Uterus (tissue), 4 donors: ENCODE data around the gene MARCO. TPM values are rescaled to one million over a fixed set of nuclear protein-coding genes. Genes with fewer than 3 reads are reported as not detected.

ENCODE experiments used
- DNase-seq, 2 donors: peaks; one replicate each; pipeline ENCODE4 v3.0.0-alpha.2; 2019 to 2020
- H3K27ac ChIP-seq, 2 donors: fragments of 200-600 bp; sonication (generic); 1 replicate in 1 of 2; 2 replicates in 1 of 2; pipeline ENCODE4 v1.5.1; 2016 to 2018
- H3K27me3 ChIP-seq, 2 donors: fragments of 200-600 bp; sonication (generic); one replicate each; pipeline ENCODE4 v1.5.1; 2018 to 2019; ENCODE audit warnings: control low read depth in 1 of 2
- H3K36me3 ChIP-seq, 2 donors: fragments of 200-600 bp; sonication (generic); one replicate each; pipeline ENCODE4 v1.5.1; 2019; ENCODE audit warnings: control low read depth in 1 of 2
- H3K4me1 ChIP-seq, 2 donors: fragments of 200-600 bp; sonication (generic); one replicate each; pipeline ENCODE4 v1.5.1; 2018 to 2019; ENCODE audit warnings: control low read depth in 1 of 2
- H3K4me3 ChIP-seq, 2 donors: fragments of 200-600 bp; sonication (generic); 1 replicate in 1 of 2; 2 replicates in 1 of 2; pipeline ENCODE4 v1.5.1; 2018 to 2019; ENCODE audit warnings: mild to moderate bottlenecking in 1 of 2
- H3K9me3 ChIP-seq, 2 donors: fragments of 200-600 bp; sonication (generic); one replicate each; pipeline ENCODE4 v1.5.1; 2019; ENCODE audit warnings: control low read depth in 1 of 2
- POLR2A ChIP-seq, 2 donors: fragments of 450-650 bp; IDR thresholded peaks; one replicate each; pipeline ENCODE4 v1.6.1; 2016; ENCODE audit warnings: antibody characterized with exemption in 2 of 2, mild to moderate bottlenecking in 1 of 2, moderate library complexity in 1 of 2
- intact Hi-C: fragments of 100-400 bp; cut with DNase I; formaldehyde crosslinking; loops from one replicate; pipeline ENCODE4 v1.15.1; 2023; ENCODE audit warnings: low total_unique reads
- total RNA-seq, 4 donors: library from RNA; depleted of rRNA in 3 of 4; stranded (reverse); fragments of >200 nt in 3 of 4; gene quantifications; one replicate each; pipeline versions ENCODE4 v1.1.0 to v1.2.4, GENCODE V29; 2014 to 2023
- TF ChIP-seq, protein P1 (sequence below), 4 experiments: fragments of 200-600 bp in 2 of 4; fragments of 450-650 bp in 2 of 4; sonication (generic) in 2 of 4; IDR thresholded peaks; one replicate each; pipeline ENCODE4 v1.5.1; 2016 to 2019; ENCODE audit warnings: antibody characterized with exemption in 4 of 4, mild to moderate bottlenecking in 2 of 4, moderate library complexity in 1 of 4
- donor health status: DM: yes; HTN: yes; CAD: no.

The MARCO gene
- total RNA-seq, 4 donors from 2014 or later, result 2.1 to 2.3 TPM; not detected in 2

DNA sequence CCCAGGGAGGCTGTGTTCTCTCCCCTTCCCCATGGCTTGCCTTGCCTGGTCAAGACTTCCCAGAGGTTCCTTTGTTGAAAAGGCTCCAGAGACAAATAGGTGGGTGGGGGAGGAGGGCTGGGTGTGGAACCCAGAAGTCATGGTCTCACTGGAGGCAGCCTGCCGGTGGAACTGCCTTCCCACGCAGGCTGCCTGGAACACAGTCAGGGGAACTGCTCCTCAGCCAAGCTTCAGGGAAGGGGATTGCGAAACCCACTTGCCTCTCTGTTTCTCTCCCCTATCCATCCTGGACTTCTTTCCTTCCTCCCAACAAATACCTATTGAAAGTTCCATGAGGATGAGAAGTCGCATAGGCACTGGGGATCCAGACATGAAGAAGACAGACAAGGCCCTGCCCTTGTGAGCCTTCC lies 31.6 kb downstream of the MARCO start:
- DNase-seq, result no peak
- TF ChIP-seq, protein P1, sequence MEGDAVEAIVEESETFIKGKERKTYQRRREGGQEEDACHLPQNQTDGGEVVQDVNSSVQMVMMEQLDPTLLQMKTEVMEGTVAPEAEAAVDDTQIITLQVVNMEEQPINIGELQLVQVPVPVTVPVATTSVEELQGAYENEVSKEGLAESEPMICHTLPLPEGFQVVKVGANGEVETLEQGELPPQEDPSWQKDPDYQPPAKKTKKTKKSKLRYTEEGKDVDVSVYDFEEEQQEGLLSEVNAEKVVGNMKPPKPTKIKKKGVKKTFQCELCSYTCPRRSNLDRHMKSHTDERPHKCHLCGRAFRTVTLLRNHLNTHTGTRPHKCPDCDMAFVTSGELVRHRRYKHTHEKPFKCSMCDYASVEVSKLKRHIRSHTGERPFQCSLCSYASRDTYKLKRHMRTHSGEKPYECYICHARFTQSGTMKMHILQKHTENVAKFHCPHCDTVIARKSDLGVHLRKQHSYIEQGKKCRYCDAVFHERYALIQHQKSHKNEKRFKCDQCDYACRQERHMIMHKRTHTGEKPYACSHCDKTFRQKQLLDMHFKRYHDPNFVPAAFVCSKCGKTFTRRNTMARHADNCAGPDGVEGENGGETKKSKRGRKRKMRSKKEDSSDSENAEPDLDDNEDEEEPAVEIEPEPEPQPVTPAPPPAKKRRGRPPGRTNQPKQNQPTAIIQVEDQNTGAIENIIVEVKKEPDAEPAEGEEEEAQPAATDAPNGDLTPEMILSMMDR (IDR thresholded peaks at IDR 0.05), result no peak
- TF ChIP-seq POLR2A (IDR thresholded peaks at IDR 0.05), result no peak
- intact Hi-C loops, result no loop called here

DNA sequence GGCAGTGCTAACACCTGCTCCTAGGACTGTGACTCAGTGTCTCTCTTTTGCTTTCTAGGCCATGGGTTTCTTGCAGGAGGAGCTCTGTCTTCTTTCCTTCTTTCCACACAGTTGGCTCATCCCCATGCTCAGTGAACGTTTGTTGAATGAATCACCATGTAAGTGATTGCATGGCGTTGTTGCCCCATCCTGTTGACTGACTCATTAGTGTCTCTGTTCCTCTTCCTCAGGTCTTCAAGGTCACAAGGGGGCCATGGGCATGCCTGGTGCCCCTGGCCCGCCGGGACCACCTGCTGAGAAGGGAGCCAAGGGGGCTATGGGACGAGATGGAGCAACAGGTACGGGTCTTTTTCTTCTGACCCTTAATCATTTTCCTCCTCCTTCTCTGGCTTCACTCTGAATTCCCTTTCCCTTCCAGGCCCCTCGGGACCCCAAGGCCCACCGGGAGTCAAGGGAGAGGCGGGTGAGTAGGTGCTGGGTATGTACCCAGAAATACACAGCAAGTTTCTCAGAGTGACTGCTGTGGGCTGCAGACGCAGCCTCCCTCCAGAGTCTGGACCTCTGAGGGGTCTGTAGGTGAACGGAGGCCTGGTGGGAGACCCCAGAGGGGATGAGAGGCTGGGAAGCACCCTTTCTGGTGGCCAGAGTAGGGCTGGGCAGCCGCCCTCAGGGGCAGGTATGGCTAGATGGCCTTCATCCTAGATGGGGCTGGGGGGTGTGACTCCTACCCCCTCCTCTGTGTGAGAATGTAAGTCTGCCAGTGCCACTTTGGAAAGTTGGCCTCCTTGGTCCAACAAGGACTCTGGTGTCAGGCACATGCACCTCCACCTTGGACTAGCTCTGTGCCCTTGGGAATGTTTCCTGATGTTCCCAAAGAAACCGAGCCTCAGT lies 32.4 kb downstream of the MARCO start:
- intact Hi-C loops, result no loop called here
- DNase-seq, result no peak
- no peak overlapping the region for H3K27ac ChIP-seq

More for the DNA sequence above, 31.6 kb downstream of the MARCO start:
- H3K4me3 ChIP-seq, result no peak overlapping the region
- no peaks in the 10 kb centered on the region for H3K4me1 ChIP-seq
- H3K36me3 ChIP-seq, result no peaks in the 10 kb centered on the region
- H3K9me3 ChIP-seq, result no peaks in the 10 kb centered on the region
- no peak overlapping the region for H3K27ac ChIP-seq
- no peaks in the 10 kb centered on the region for H3K27me3 ChIP-seq

DNA sequence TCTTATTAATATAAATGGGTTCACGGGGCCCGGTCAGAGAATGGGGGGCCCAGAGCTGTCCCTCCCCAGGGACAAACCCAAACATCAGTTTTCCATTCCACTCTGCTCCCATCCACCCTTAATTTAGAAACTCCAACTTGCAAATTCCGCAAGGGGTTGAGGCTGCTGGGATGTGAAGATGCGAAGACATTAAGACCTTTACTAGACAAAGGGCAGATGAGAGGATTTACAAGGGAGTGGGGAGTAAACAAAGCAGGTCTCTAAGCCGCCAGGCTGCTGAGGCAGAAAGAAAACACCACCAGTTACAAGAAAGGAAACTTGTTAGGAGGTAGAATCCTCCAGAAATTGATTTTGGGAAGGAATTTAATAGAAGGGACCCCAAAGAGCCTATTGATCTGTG lies 33.1 kb downstream of the MARCO start:
- no peaks in the 10 kb centered on the region for H3K4me1 ChIP-seq
- H3K9me3 ChIP-seq, result no peaks in the 10 kb centered on the region
- no peak overlapping the region for H3K27ac ChIP-seq
- no peak for TF ChIP-seq POLR2A (IDR thresholded peaks at IDR 0.05)
- TF ChIP-seq, protein P1 (IDR thresholded peaks at IDR 0.05), result no peak
- DNase-seq, result no peak
- H3K27me3 ChIP-seq, result no peaks in the 10 kb centered on the region
- H3K4me3 ChIP-seq, result no peak overlapping the region
- no peaks in the 10 kb centered on the region for H3K36me3 ChIP-seq
- intact Hi-C loops, result no loop called here

More for the DNA sequence above, 32.4 kb downstream of the MARCO start:
- no peaks in the 10 kb centered on the region for H3K4me1 ChIP-seq
- H3K27me3 ChIP-seq, result no peaks in the 10 kb centered on the region
- no peaks in the 10 kb centered on the region for H3K36me3 ChIP-seq
- H3K4me3 ChIP-seq, result no peak overlapping the region
- no peaks in the 10 kb centered on the region for H3K9me3 ChIP-seq
- TF ChIP-seq, protein P1 (IDR thresholded peaks at IDR 0.05), result no peak
- no peak for TF ChIP-seq POLR2A (IDR thresholded peaks at IDR 0.05)

DNA sequence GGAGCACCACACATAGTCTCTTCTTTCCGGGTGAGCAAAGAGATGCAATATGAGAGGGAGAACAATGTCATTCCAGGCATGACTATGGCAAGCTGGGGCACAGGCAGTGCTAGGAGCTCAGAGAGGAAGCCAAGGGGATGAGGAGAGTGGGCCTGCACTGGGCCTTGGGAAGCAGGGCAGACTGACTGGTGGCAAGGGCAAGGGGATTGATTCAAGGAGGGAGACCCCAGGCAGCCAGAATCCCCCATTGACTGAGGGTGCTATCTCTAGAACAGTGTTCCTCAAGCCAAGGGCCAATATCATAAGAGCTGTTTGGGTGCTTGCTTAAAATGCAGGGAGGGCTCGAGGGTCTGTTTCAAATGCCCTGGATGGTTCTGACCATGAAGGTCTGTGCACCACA lies 36.1 kb downstream of the MARCO start:
- H3K4me3 ChIP-seq, result no peak overlapping the region
- H3K27me3 ChIP-seq, result no peaks in the 10 kb centered on the region
- H3K27ac ChIP-seq, result no peak overlapping the region
- no peak for DNase-seq
- intact Hi-C loops, result no loop called here
- no peaks in the 10 kb centered on the region for H3K36me3 ChIP-seq
- H3K4me1 ChIP-seq, result no peaks in the 10 kb centered on the region
- H3K9me3 ChIP-seq, result no peaks in the 10 kb centered on the region
- TF ChIP-seq, protein P1 (IDR thresholded peaks at IDR 0.05), result no peak

DNA sequence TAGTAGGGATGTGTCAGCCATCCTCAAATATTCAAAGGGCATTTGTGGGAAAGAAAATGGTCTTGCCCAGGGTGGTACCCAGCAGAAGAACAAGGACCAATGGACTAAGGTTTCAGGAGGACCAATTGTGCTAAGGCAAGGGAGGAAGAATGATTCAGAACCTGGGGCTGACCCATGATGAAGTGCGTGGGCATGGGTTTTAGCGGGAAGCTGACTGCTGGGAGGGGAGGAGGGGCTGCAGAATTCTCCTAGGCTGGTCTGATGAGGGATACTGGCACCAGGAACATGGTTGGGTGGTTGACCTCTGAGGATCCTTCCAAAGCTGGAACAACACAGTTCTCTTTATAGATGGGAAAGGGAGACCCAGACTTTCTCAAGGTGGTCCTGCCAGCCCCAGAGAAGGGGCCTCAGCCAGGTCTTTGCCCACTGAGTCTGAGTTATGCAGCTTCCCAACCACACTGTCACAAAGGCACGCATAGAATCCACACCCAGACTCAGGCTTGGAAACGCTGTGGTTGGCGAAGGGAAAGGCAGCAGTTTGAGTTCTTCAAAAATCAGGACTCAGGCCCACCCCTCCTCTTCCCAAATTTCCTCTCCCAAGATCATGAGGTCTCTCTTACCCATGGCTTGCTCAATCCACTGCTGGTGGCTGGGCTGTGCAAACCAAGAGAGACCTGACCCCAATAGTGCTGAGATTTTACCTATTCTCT lies 37.3 kb downstream of the MARCO start:
- Histone ChIP-seq H3K27me3 (no peaks in the 10 kb centered on the region), H3K4me1 (no peaks in the 10 kb centered on the region), H3K36me3 (no peaks in the 10 kb centered on the region), H3K4me3 (no peak overlapping the region), H3K9me3 (no peaks in the 10 kb centered on the region), H3K27ac (no peak overlapping the region)
- intact Hi-C loops, result no loop called here
- no peak for TF ChIP-seq POLR2A (IDR thresholded peaks at IDR 0.05)
- TF ChIP-seq, protein P1 (IDR thresholded peaks at IDR 0.05), result no peak
- no peak for DNase-seq
